HG03095 (cell line): ENCODE data around the gene AK3.

Experiments
- ATAC-seq: cut with Tn5 transposase; IDR thresholded peaks from one replicate; pipeline ENCODE4 v1.9.1; 2021; ENCODE audit warnings: moderate library complexity; ENCODE audit not compliant: unreplicated experiment

AK3 gene

DNA sequence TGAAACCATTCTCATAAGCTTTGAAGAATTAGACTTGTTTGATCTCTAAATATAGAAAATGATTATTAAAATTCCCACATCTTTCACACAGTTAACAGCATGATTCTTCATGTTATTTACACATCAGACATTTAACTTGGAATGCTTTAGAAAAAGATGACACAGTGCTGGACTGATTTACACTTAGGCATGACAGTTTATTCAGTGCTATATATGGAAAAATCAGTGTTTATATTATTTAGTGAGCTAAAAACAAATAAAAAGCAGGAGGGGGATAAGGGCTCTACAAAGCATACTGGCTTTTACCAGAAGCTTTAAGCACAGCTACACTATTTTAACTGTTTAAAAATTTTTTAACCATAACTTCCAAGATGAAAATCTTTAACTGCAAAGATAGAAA is 31.6 kb downstream of the AK3 start:
- no peak for ATAC-seq

DNA sequence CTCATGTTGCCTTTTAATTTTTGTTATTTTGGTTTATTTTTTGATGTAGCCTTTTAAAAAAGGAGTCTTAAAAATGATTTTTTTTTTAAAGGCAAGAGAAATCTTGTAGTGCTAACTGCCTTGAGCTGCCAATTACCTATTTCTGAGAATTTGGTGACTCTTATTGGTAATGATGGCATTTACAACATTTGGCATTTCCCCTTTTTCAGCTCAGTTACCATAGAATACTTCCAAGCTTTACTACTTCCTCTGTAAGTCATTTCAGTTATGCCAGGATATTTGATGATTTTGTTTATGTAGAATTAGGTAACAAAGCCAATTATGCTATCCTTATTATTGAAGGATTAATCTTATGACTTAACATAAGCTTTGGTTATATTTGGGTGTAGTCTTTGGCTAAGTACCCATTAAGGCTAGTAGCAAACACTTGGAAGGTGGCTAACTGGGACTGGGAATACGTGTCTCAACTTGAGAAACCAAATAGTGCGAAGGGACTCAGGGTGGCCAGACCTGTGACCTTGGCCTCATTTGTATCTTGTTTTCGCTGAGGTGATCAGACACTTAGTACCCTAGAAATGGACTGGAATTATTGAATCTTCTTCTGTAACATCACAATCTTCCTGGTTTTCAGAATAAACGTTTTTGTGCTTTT is 33.9 kb downstream of the AK3 start:
- ATAC-seq: no peak

DNA sequence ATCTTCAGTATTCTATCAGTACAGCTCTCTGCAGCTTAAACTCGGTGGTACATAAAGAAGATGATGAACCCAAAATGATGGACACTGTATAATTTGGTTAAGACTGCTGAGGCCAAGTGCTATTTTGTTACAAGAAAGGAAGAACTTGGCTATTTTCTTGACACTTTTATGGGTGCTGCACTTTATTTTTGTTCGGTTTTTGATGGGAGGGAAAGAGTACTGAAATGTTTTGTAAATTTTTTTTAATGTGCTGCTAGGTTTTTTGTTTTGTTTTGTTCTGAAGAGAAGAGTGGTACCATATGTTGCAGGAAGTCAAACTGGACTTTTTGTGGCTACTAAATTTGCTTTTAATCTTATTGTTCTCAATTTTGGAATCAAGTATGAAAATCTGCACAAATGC is 35.0 kb downstream of the AK3 start:
- no peak for ATAC-seq

DNA sequence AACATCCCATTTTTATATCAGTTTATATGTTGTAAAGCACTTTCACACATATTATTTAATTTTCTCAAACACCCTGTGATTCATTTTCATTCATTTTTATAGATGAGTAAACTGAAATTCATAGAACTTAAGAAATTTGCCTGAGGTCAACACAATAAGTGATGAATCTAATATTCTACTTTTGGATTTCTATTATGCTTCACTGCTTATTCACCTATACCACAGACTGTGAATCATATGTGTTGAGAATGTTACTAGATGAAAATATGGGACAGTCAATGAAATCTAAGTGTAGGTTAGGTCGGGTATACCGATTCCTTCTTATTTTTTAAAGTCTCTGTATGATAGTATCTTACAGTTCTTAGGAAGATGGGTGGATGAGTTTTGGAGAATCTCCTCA is 36.9 kb downstream of the AK3 start:
- ATAC-seq: no peak

DNA sequence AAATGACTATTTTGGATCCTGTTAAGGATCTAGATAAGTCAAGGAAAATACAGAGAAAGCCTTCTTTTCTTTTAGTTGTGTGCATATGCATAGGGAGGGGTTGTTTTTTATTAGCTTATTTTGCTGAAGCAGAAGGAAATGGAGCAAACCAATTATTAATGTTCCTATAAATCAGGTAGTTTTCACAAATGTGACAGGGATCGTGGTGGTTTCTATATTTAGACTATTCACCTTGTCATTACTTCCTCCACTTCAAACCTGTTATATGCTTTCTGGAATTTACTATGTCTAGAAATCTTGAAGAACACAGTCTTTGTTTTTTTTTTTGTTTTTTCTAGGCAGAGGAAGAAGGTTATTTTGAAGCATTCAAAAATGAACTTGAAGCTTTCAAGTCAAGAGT is 39.5 kb downstream of the AK3 start:
- no peak for ATAC-seq

DNA sequence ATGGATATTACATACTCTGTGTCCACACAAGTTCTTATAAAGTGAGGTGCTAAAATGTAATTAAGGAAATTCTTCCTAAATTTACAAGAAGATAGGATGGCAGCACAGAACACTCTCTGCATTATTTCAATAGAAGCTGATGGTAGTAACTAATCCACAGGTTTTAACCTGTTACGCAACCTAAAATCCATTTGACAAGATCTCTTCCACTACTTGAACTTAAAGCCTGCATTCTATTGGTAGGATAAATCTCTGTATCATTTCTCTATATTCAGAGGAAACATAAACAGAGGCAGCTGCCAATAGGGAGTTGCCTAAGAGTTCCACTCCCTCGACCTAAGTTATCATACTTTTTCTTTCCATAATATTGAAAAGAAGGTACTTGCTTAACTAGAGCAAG is 40.1 kb downstream of the AK3 start:
- ATAC-seq: no peak

DNA sequence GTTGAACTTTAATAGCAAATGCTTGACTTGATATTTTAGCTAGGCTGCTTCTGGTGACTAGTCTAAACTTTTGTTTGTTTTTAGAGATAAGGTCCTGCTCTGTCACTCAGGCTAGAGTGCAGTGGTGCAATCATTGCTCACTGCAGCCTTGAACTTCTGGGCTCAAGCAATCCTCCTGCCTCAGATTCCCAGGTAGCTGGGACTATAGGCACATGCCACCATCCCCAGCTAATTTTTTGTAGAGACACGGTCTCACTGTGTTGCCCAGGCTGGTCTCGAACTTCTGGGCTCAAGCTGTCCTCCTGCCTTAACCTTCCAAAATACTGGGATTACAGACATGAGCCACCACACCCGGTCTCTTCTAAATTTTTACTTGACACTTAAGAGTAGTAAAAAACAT is 40.9 kb downstream of the AK3 start:
- no peak for ATAC-seq

DNA sequence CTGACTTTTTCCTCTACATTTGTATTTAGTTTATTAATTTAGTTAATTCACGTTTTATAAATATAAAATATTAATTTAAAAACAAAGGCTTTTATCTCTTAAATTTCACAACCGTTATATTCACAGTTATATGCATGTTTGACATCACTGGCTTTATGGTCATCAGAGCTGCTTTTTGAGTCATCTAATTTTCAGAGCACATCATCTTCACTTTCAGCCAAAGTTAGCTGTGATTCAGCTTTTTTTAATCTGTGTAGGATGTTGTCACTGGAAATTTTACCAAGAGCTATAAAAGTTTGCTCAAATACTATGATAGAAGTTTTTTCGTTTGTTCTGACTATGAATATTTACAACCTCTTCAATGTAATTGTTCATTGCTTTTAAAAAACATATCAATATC is 49.2 kb downstream of the AK3 start:
- no peak for ATAC-seq

DNA sequence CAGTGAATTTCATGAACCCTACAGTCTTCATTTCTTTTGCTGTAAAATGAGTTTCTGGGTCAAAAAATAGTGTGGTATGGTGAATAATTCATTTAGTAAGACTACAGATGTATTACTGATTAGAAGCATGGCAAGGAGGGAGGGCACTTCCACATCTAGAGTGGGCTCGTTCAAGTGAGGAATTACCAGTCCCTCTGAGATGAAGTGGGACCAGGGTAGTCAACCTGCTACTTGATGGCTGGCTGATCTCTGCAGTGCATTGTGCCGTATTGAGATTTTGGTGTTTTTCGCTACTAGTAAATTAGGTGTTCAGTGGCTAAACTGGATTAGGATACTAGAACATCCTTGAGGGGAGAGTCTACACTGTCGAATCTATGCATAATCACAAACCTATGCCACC is 50.9 kb downstream of the AK3 start:
- ATAC-seq: peak; percentile 49

DNA sequence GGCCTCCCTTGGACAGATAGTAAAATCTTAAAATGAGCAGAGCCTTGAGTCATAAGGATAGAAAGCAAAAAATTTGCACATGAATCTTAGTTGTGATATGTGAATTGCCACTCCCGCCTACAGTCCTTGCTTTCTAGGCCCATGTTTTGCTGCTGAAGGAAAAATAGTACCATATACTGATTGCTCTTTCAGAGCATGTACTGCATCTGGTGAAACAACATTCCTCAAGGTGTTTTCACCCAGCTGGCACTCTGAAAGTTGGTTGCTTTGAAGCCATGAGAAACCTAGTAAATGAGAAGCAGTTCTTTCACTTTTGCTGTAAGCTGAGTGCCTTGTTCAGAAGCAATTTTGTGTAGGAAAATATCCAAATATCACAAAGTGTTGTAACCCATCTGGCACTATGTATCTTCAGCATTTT is 51.3 kb downstream of the AK3 start:
- peak; percentile 53 for ATAC-seq

DNA sequence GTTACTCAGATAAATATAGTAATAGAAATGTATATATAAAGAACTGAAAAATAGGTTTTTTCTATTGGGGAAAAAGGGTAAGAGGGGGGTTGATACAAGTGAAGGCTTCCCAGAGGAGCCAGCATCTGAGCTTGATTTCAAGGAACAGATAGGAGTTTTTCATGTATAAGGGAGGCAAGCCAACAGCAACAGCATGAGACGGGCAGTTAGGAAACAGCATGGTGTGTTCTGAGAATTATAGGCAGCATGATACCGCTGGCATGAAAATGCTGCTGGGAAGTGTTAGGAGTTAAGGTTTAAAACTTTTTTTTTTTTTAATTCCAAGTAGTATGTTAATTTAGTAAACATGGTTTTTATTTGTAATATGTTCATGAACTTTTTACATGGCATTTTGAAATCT is 52.0 kb downstream of the AK3 start:
- ATAC-seq: no peak

DNA sequence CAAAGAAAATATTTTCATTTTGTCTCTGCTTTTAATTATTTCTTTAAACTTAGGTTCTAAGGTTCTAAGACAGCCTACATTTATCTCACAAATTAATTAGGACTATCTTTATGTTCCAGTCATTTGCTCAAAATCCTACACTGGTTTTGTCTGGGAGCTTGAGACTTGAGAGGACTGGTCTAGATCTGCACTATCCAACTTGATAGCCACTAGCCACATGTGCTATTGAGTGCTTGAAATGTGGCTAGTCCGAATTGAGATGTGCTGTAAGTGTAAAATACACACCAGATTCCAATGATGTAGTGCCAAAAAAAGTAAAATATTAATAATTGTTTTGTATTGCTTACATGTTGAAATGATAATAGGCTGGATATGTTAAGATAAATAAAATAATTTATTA is 54.4 kb downstream of the AK3 start:
- ATAC-seq: no peak

DNA sequence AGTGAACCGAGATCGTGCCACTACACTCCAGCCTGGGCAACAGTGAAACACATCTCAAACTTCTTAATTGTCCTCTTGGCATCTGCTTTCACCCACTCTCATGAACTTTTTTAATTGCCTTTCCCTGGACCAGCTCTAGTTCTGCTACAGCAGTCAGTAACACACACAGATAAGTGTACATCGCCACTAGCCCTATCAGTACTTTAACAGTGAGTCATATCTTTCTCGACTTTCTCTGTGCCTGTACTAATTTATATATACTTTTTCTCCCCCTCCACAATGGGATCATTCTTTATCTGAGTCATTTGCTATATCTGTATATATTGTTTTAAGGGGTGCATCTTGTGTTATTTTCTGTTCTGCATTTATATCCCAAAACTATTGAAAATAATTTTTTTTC is 54.9 kb downstream of the AK3 start:
- no peak for ATAC-seq

DNA sequence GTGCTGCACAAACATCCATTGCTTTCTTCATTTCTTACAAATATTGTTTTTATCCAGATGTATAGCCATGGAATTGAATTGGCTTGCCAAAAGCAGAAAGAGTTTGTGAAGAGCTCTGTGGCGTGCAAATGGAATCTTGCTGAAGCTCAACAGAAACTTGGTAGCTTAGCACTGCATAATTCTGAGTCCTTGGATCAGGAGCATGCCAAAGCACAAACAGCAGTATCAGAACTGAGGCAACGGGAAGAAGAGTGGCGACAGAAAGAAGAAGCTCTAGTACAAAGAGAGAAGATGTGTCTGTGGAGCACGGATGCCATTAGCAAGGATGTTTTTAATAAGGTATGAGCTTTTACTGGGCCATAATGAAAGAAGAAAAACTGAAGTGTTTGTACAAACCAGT is 56.2 kb downstream of the AK3 start:
- ATAC-seq: no peak

DNA sequence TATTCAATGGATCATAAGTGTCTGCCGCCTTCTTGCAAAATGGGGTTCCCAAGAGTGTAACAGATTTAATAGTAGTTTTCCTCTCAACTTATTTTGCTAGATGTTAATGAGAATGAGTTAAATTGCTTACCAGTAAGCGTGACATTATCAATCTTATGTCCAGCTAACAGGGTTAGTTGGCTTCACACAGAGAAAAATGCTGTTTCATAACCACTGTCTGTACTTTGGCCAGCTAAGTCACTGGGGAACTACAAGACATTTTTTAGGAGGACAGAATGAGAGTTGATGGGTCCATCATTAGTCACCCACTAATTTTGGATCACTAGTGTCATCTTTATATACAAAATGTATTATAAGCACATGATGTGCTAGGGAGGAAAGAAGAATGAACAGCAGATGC is 60.3 kb downstream of the AK3 start:
- ATAC-seq: no peak

DNA sequence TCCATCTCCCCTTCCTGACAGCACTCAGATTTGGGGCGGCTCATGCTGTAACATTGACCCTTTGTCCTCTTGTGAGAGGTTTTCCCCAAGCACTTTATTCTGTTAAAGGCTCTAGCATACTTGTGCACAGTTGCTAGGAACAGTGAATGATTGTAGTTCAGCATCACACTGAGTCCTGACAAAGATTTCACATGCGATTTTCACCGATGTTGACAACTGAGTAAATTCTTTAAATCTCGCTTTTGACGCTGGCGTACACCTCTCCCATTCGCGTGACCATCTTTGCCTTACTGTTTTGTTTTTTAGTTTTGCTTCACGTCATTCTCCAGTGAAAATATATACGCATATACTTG is 60.9 kb downstream of the AK3 start:
- ATAC-seq: peak; percentile 4

DNA sequence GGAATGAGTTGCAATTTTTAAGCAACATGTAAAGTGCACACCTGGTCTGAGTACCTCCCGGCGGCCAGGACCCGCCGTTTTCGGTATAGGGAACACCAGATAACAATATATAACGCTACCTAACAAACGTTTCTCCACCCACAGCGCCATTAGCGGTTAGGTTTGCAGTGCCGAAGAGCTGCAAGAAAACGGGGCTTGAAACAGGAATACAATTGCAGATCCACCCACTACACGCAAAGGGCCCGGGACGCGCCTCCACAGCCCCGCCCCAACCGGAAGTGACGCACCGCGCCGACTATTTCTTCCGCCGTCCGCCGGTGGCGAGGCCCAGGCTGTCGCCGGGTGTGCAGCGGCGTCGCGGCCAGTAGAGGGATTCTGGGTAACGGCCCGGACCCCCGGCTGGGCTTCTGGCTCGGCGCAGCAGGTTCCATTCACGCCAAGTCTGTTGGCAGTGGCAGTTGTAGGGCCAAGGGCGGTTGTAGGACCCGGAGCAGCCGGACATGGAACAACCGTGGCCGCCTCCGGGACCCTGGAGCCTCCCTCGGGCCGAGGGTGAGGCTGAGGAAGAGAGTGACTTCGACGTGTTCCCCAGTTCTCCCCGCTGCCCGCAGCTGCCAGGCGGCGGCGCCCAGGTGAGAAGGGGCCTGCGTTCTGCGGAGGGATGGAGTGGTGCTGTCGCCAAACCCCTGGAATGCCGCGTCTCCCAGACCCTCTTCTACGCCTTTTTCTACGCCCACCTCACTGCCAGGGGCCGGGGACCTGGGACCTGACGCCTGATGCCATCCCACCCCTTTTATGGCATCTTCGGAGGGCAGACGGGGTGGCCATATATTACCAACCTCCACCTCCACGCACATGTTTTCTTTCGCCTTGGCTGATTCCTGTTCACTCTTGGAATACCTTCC is 61.5 kb downstream of the AK3 start, which contains the start of gene CDC37L1:
CDC37L1 (plus strand) TSS at position 302 of the 905 bp plus-strand sequence; CDS start at position 501, 199 bp downstream.
- ATAC-seq: peak; percentile 96

DNA sequence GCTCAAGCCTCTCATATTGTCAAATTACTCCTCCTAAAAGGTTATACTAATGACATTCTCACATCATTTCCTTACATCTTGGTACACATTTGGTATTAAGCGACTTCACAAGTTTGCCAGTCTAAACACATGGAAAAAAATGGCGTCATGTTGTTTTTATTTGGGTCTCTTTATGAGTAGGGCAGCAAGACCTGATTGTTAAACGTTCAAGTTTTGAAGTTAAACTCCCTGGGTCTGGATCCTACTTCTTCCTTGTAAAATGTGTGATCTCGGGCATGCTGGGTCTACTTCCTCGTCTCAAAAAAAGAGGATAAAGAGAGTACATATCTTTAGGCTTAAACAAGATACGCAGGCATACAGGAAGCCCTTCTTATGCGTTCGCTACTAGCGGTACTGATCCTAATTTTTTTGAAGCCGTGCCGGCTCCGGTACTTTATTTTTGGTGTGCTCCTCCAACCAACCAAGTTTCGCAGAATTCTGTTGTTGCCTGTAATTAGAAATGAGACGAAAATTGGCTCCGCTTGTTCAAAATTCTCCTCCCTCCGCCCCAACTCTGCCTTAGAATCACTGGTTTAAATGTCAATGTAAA is 62.2 kb downstream of the AK3 start:
- ATAC-seq: no peak

DNA sequence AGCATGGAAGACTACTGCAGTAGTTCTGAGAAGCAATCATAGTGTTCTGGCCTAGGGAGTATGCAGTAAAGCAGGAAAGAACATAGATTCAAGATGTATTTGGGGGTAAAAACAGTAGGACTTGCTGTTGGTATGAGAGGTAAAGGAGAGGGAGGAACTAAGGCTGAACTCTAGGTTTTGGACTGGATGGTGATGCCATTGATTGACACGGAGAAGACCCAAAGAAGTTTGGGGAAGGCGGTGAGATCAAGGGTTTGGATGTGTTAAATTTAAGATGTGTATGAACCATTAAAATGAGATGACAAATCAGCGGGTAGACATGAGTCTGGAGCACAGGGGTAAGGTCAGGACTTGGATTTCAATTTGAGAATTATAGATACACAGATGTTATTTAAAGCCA is 63.6 kb downstream of the AK3 start:
- no peak for ATAC-seq

DNA sequence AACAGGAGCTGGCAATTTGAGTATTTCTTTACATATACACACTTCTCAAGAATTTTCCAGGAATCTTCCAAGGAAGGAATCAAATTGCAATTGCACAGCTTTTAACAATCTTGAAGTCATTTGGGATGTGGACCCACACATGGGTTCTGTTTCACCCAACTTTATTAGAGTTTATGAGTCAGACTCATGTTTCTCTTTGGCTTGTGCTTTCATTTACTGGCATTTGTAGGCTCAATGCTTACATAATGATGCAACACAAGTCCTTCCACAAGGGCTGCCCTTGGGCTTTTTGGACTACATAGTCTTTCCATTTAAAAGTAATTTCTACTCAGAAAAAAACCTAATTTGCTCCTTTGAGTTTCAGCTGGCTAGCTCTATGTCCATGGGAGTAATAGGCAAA is 66.2 kb downstream of the AK3 start:
- ATAC-seq: no peak

DNA sequence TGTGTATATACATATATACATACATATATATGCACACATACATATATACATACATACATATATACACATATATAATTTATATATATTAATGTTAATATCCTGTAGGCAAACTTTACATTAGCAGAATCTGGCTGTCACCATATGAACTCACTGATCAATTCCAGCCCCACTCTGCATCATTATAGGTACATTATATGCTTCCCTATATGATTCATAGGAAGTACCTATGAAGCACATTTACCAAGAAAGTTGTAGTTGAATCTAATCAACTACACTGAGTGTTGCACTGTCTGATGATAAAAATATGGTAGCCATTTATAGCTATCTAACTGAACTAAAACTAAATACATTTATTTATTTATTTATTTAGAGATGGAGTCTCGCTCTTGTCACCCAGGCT is 69.3 kb downstream of the AK3 start:
- no peak for ATAC-seq

DNA sequence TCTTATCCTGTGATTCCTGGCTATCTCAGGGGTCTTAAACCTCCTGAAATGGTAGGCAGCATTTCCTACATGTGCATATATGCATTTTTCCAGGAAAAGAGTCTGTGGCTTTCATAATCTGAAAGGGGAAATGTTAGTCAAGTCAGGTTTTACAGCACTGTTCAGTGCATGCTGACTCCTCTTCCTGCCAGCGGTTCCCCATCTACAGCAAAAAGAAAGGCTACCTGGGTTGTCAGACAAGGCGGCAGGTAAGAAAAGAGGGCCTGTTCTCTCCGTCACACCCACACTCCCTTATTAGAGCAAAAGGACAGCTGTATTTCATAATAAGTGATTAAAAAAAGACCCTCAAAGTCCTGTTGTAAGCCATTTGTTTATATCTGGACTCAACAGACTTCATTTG is 70.4 kb downstream of the AK3 start:
- ATAC-seq: no peak
